Pancreas (tissue), 10 donors: ENCODE data around the gene TNFRSF13B. TPM values are rescaled to one million over a fixed set of nuclear protein-coding genes. Genes with fewer than 3 reads are reported as not detected.
"Not testable (repeated sequence)": the region's sequence is repeated elsewhere in the genome, so short reads cannot be mapped to it uniquely, and the experiment has no call there.

Experiments used
- ATAC-seq, 4 donors: fragments of 200-7000 bp; cut with Tn5 transposase; one replicate each; pipeline versions ENCODE4 v1.8.0 to v1.9.1; 2020; ENCODE audit warnings: mild to moderate bottlenecking in 4 of 4, moderate library complexity in 4 of 4
- DNase-seq, 6 donors: peaks; one replicate each; pipeline ENCODE4 v3.0.0-alpha.2; 2020
- FAIRE-seq: peaks from 2 replicates; lab custom pipeline; 2012; peaks lifted over from hg19 to GRCh38; lab: Jason Lieb, UNC
- H3K27ac ChIP-seq, 4 donors: fragments of 200-600 bp; sonication (generic); 1 replicate in 3 of 4; 2 replicates in 1 of 4; pipeline versions ENCODE4 v1.5.0 to v1.8.0; 2020
- H3K27me3 ChIP-seq, 4 donors: fragments of 200-600 bp; one replicate each; pipeline ENCODE4 v1.8.0; 2021
- H3K36me3 ChIP-seq, 3 donors: fragments of 200-600 bp; sonication (generic) in 1 of 3; one replicate each; pipeline versions ENCODE4 v1.5.0 to v1.8.0; 2020 to 2021
- H3K4me1 ChIP-seq, 3 donors: fragments of 200-600 bp; one replicate each; pipeline ENCODE4 v1.8.0; 2021
- H3K4me3 ChIP-seq, 4 donors: fragments of 200-600 bp; sonication (generic) in 2 of 4; one replicate each; pipeline versions ENCODE4 v1.5.0 to v1.8.0; 2020 to 2021
- H3K9me3 ChIP-seq, 4 donors: fragments of 200-600 bp; one replicate each; pipeline ENCODE4 v1.8.0; 2021
- CTCF ChIP-seq, 4 donors: fragments of 200-600 bp; sonication (generic) in 3 of 4; IDR thresholded peaks; one replicate each; pipeline versions ENCODE4 v1.5.0 to v1.8.0; 2021; ENCODE audit warnings: antibody characterized with exemption in 4 of 4
- WGBS, 2 donors: extraction: QIAGEN DNeasy Blood & Tissue Kit; methylation state at CpG; one replicate each; pipeline ENCODE4 v1.1.7; 2013; 5-methylcytosine and 5-hydroxymethylcytosine counted together
- intact Hi-C, 3 donors: fragments of 100-400 bp; cut with DNase I; formaldehyde crosslinking; loops; one replicate each; pipeline versions ENCODE4 v1.11.1 to v1.14.2; 2022
- polyA plus RNA-seq, 2 donors: library from polyadenylated mRNA; stranded (reverse); fragments of 200-250 nt; gene quantifications; one replicate each; pipeline ENCODE4 v1.2.3, GENCODE V29; 2013
- total RNA-seq, 6 donors: library from RNA; stranded (reverse); fragmentation: NEBNext Ultra II Directional in 4 of 6; extraction: Animal tissue kit (Norgen Biotek cat#: 25700) in 4 of 6; gene quantifications; one replicate each; pipeline versions ENCODE4 v1.2.1 to v1.2.4, GENCODE V29; 2021 to 2023
- donor health status: healthy with polysubstance abuse.
- donor health status: DM: no; HTN: no; CAD: no; lungs with moderate emphysema.
- donor health status: DM: no; HTN: no; CAD: no.
- donor health status: control.
- donor health status: control.
- donor health status: Bipolar disorder and iron deficiency.
- donor health status: DM: yes; HTN: yes; CAD: no.
- donor health status: DM: no; HTN: no; CAD: no.
- donor health status: DM: no; HTN: no; CAD: no.
- donor health status: DM: yes; HTN: yes; CAD: no.

Gene TNFRSF13B
- total and polyA plus RNA-seq, 8 donors = 0.16 TPM; not detected in 7

GRCh38 chr17:16906680-16907079 lies 65.2 kb downstream of the TNFRSF13B start:
- 79 to 83% methylated on average over 4 of the region's 4 CpGs for WGBS, 2 donors

GRCh38 chr17:16905593-16906191 lies 66.2 kb downstream of the TNFRSF13B start:
- Histone ChIP-seq H3K27ac (no peak overlapping the region), H3K36me3 (no peaks in the 10 kb centered on the region), H3K27me3 (no peaks in the 10 kb centered on the region), H3K9me3 (no peaks in the 10 kb centered on the region), H3K4me3 (no peak overlapping the region), H3K4me1 (no peaks in the 10 kb centered on the region)
- intact Hi-C loops = no loop called here
- DNase-seq (no peak), FAIRE-seq (no peak), ATAC-seq (no peak)
- 45 to 48% methylated on average over 2 of the region's 2 CpGs for WGBS, 2 donors
- TF ChIP-seq CTCF (IDR thresholded peaks at IDR 0.05) = no peak

More at GRCh38 chr17:16906680-16907079, 65.2 kb downstream of the TNFRSF13B start:
- TF ChIP-seq CTCF (IDR thresholded peaks at IDR 0.05) = no peak
- FAIRE-seq = no peak
- ATAC-seq = no peak
- H3K36me3 ChIP-seq = no peaks in the 10 kb centered on the region
- no peak overlapping the region for H3K4me3 ChIP-seq
- no peak for DNase-seq
- H3K27me3 ChIP-seq = no peaks in the 10 kb centered on the region
- H3K4me1 ChIP-seq = no peaks in the 10 kb centered on the region
- H3K27ac ChIP-seq = no peak overlapping the region
- intact Hi-C loops = no loop called here
- H3K9me3 ChIP-seq = no peaks in the 10 kb centered on the region

GRCh38 chr17:16903070-16903469 lies 68.8 kb downstream of the TNFRSF13B start:
- H3K9me3 ChIP-seq, H3K4me3 ChIP-seq, H3K4me1 ChIP-seq, H3K36me3 ChIP-seq, DNase-seq, ATAC-seq, H3K27me3 ChIP-seq, H3K27ac ChIP-seq, FAIRE-seq, intact Hi-C loops: not testable (repeated sequence)
- 55 to 65% methylated on average over 3 of the region's 3 CpGs for WGBS, 2 donors

GRCh38 chr17:16900288-16900882 lies 71.5 kb downstream of the TNFRSF13B start:
- H3K27me3 ChIP-seq = no peaks in the 10 kb centered on the region
- H3K36me3 ChIP-seq = no peaks in the 10 kb centered on the region
- H3K4me3 ChIP-seq = no peak overlapping the region
- H3K27ac ChIP-seq = no peak overlapping the region
- DNase-seq (no peak), FAIRE-seq (no peak), ATAC-seq (no peak)
- H3K9me3 ChIP-seq = no peaks in the 10 kb centered on the region
- no peaks in the 10 kb centered on the region for H3K4me1 ChIP-seq
- intact Hi-C loops = no loop called here
- 80 to 82% methylated on average over 2 of the region's 2 CpGs for WGBS, 2 donors
- TF ChIP-seq CTCF (IDR thresholded peaks at IDR 0.05) = no peak

GRCh38 chr17:16897211-16897896 lies 74.6 kb downstream of the TNFRSF13B start:
- FAIRE-seq, ATAC-seq, intact Hi-C loops, DNase-seq, H3K9me3 ChIP-seq, H3K27ac ChIP-seq, H3K4me1 ChIP-seq, H3K36me3 ChIP-seq, H3K27me3 ChIP-seq, H3K4me3 ChIP-seq: not testable (repeated sequence)
- WGBS, 2 donors = 69 to 83% methylated on average over 8 to 10 of the region's 10 CpGs

GRCh38 chr17:16896235-16896634 lies 75.7 kb downstream of the TNFRSF13B start:
- H3K27ac ChIP-seq, H3K27me3 ChIP-seq, H3K4me1 ChIP-seq, DNase-seq, FAIRE-seq, H3K36me3 ChIP-seq, intact Hi-C loops, H3K9me3 ChIP-seq, ATAC-seq, H3K4me3 ChIP-seq: not testable (repeated sequence)
- 85 to 90% methylated on average over 8 of the region's 8 CpGs for WGBS, 2 donors

- H3K27ac ChIP-seq, H3K4me1 ChIP-seq, H3K27me3 ChIP-seq, DNase-seq, FAIRE-seq, H3K4me3 ChIP-seq, intact Hi-C loops, H3K36me3 ChIP-seq, H3K9me3 ChIP-seq, ATAC-seq: not testable (repeated sequence)
- WGBS, 2 donors = 87 to 91% methylated on average over 19 of the region's 19 CpGs
Observed at GRCh38 chr17:16893527-16893926, 78.4 kb downstream of the TNFRSF13B start.

- H3K27ac ChIP-seq, H3K36me3 ChIP-seq, FAIRE-seq, intact Hi-C loops, H3K4me3 ChIP-seq, H3K4me1 ChIP-seq, ATAC-seq, H3K27me3 ChIP-seq, DNase-seq, H3K9me3 ChIP-seq: not testable (repeated sequence)
- WGBS, 2 donors = 70 to 71% methylated on average over 12 to 16 of the region's 20 CpGs
Observed at GRCh38 chr17:16892876-16893454, 79.0 kb downstream of the TNFRSF13B start.
